Osteoblast (primary cell): ENCODE results near the gene AMMECR1. TPM values are rescaled to one million over a fixed set of nuclear protein-coding genes. Genes with fewer than 3 reads are reported as not detected.
"Not testable (repeated sequence)": the region's sequence is repeated elsewhere in the genome, so short reads cannot be mapped to it uniquely, and the experiment has no call there.

Source experiments
- DNase-seq: peaks from one replicate; pipeline ENCODE4 v3.0.0; 2011; ENCODE audit warnings: low spot score, mixed read lengths; ENCODE audit not compliant: insufficient read length; ENCODE audit errors: missing footprints
- H2AFZ ChIP-seq: 2 replicates; pipeline ENCODE4 v1.6.0; 2011; ENCODE audit warnings: mild to moderate bottlenecking, low read length
- H3K27ac ChIP-seq: 2 replicates; pipeline ENCODE4 v1.5.1; 2011; ENCODE audit warnings: mild to moderate bottlenecking, low read depth, low read length, moderate library complexity
- H3K27me3 ChIP-seq: 2 replicates; pipeline ENCODE4 v1.6.0; 2012; ENCODE audit warnings: mild to moderate bottlenecking, control low read depth, inconsistent platforms, low read length, moderate library complexity; ENCODE audit not compliant: insufficient read depth
- H3K36me3 ChIP-seq: 2 replicates; pipeline ENCODE4 v1.5.1; 2011; ENCODE audit warnings: mild to moderate bottlenecking, low read length, control low read depth, moderate library complexity; ENCODE audit not compliant: insufficient read depth
- H3K4me1 ChIP-seq: 2 replicates; pipeline ENCODE4 v1.5.1; 2011; ENCODE audit warnings: mild to moderate bottlenecking, low read length, control low read depth, moderate library complexity; ENCODE audit not compliant: insufficient read depth
- H3K4me2 ChIP-seq: 2 replicates; pipeline ENCODE4 v1.6.0; 2011; ENCODE audit warnings: mild to moderate bottlenecking, low read length; ENCODE audit not compliant: insufficient read depth
- H3K4me3 ChIP-seq: fragments of 200-600 bp; sonication (generic); 3 replicates; pipeline ENCODE4 v1.5.1; 2012; ENCODE audit warnings: mild to moderate bottlenecking, low read length, inconsistent platforms; ENCODE audit not compliant: insufficient read depth
- H3K79me2 ChIP-seq: 2 replicates; pipeline ENCODE4 v1.6.0; 2012; ENCODE audit warnings: mild to moderate bottlenecking, low read length, control low read depth, inconsistent platforms; ENCODE audit not compliant: insufficient read depth
- H3K9me3 ChIP-seq: 2 replicates; pipeline ENCODE4 v1.5.1; 2011; ENCODE audit warnings: low read depth, low read length, control low read depth
- H4K20me1 ChIP-seq: 2 replicates; pipeline ENCODE4 v1.6.0; 2012; ENCODE audit warnings: mild to moderate bottlenecking, low read length, control low read depth; ENCODE audit not compliant: insufficient read depth
- CTCF ChIP-seq: IDR thresholded peaks from 2 replicates; pipeline ENCODE4 v1.5.1; 2011; ENCODE audit warnings: mild to moderate bottlenecking, low read depth, low read length, moderate library complexity; ENCODE audit errors: extremely low read depth
- total RNA-seq: library from RNA; depleted of rRNA; stranded (reverse); fragments of >200 nt; gene quantifications from 2 replicates; pipeline ENCODE4 v1.2.3, GENCODE V29; 2012

The AMMECR1 gene
- total RNA-seq, 1 donor = 14.5 TPM

GRCh38 chrX:110331444-110332030, 13.7 kb upstream of the AMMECR1 start:
- H3K36me3 ChIP-seq = no peaks in the 10 kb centered on the region
- TF ChIP-seq CTCF = no peak

GRCh38 chrX:110328613-110329012, 10.7 kb upstream of the AMMECR1 start:
- not testable (repeated sequence) for H3K79me2 ChIP-seq, H3K36me3 ChIP-seq, H3K27me3 ChIP-seq, H3K4me1 ChIP-seq, H3K4me3 ChIP-seq, H2AFZ ChIP-seq, H3K27ac ChIP-seq, H3K9me3 ChIP-seq, H4K20me1 ChIP-seq, DNase-seq, H3K4me2 ChIP-seq

More at GRCh38 chrX:110331444-110332030, 13.7 kb upstream of the AMMECR1 start:
- Histone ChIP-seq H4K20me1 (no peaks in the 10 kb centered on the region), H3K27me3 (no peaks in the 10 kb centered on the region), H3K4me2 (no peak overlapping the region), H2AFZ (no peak overlapping the region), H3K4me1 (no peaks in the 10 kb centered on the region), H3K27ac (no peak overlapping the region), H3K79me2 (no peaks in the 10 kb centered on the region), H3K4me3 (no peak overlapping the region), H3K9me3 (no peaks in the 10 kb centered on the region)
- no peak for DNase-seq

- H3K27me3 ChIP-seq = peaks cover 3% of the 10 kb centered on the region
- no peaks in the 10 kb centered on the region for H3K4me1 ChIP-seq
- DNase-seq = no peak
- no peaks in the 10 kb centered on the region for H3K79me2 ChIP-seq
- no peaks in the 10 kb centered on the region for H3K36me3 ChIP-seq
- H3K4me3 ChIP-seq = no peak overlapping the region
- H3K4me2 ChIP-seq = no peak overlapping the region
- no peak overlapping the region for H2AFZ ChIP-seq
- no peaks in the 10 kb centered on the region for H3K9me3 ChIP-seq
- TF ChIP-seq CTCF = no peak
- no peak overlapping the region for H3K27ac ChIP-seq
- no peaks in the 10 kb centered on the region for H4K20me1 ChIP-seq
Observed at GRCh38 chrX:110327336-110327735, 9.5 kb upstream of the AMMECR1 start.

GRCh38 chrX:110326712-110327111, 8.8 kb upstream of the AMMECR1 start:
- H3K4me2 ChIP-seq = no peak overlapping the region
- H3K9me3 ChIP-seq = no peaks in the 10 kb centered on the region
- no peak for TF ChIP-seq CTCF
- H3K27ac ChIP-seq = no peak overlapping the region
- H2AFZ ChIP-seq = no peak overlapping the region
- H4K20me1 ChIP-seq = no peaks in the 10 kb centered on the region
- H3K4me1 ChIP-seq = no peaks in the 10 kb centered on the region
- no peak overlapping the region for H3K4me3 ChIP-seq
- H3K27me3 ChIP-seq = peaks cover 3% of the 10 kb centered on the region
- H3K36me3 ChIP-seq = no peaks in the 10 kb centered on the region
- H3K79me2 ChIP-seq = no peaks in the 10 kb centered on the region
- no peak for DNase-seq
